Nephron (organoid): Measurements from ENCODE around the gene APELA.

Experiments
- H3K27ac Mint-ChIP-seq, 3 experiments: 2 replicates each; pipeline ENCODE4 v1.8.0; 2020; ENCODE audit warnings: mixed read lengths in 3 of 3, mild to moderate bottlenecking in 2 of 3, moderate library complexity in 1 of 3
- H3K27me3 Mint-ChIP-seq: 2 replicates; pipeline ENCODE4 v1.8.0; 2021; ENCODE audit warnings: low read depth, mild to moderate bottlenecking, moderate library complexity, mixed read lengths
- H3K36me3 Mint-ChIP-seq: 2 replicates; pipeline ENCODE4 v1.8.0; 2020; ENCODE audit warnings: low read depth, mixed read lengths
- H3K4me1 Mint-ChIP-seq: 2 replicates; pipeline ENCODE4 v1.8.0; 2020; ENCODE audit warnings: mixed read lengths
- H3K4me3 Mint-ChIP-seq, 3 experiments: 2 replicates each; pipeline ENCODE4 v1.8.0; 2020; ENCODE audit warnings: mild to moderate bottlenecking in 3 of 3, mixed read lengths in 3 of 3, moderate library complexity in 2 of 3
- H3K9me3 Mint-ChIP-seq: 2 replicates; pipeline ENCODE4 v1.8.0; 2020; ENCODE audit warnings: mixed read lengths
- TF ChIP-seq, protein P1 (sequence below), 3 experiments: fragments of 200-600 bp; sonication (generic); IDR thresholded peaks; one replicate each; pipeline ENCODE4 v1.5.0; 2021; ENCODE audit warnings: antibody characterized with exemption in 3 of 3; ENCODE audit not compliant: unreplicated experiment in 3 of 3

APELA gene

DNA sequence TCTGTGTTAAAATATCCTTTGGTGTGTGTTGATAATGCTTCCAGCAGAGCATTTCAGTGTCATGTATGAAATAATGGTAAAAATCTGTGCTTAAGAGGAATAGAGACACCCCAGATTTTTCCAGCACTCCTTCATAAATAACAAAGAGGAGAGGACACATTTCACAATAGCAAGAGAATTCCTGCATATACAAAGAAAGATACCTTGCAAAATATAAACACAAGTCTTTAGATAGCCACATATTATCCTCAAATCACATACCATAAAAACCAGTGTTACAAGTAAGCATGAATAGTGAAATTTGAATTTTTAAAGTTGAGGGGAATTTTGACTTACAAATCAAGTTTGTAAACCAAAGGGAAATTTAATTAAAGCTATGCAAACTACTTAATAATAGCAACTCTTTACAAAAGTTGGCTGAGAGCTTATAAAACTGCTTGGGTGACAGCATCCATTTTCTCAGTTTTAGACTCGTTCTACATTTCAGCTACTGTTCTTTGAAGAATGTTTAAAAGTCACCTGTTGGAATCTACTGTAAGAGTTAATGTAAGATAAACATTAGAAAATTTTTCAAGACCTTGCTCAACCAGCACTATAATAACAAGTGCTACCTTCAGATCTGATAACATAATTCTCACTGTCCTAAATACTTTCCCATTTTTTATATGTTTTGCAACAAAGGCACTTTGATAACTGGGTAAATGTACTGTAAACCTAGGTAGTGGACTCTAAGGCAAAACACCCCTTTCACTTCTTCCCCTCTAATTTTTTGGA is 3.7 kb downstream of the APELA start:
- Mint-ChIP-seq H3K27ac (no peak overlapping the region), H3K4me1 (peaks cover 10% of the 10 kb centered on the region), H3K9me3 (no peaks in the 10 kb centered on the region), H3K27me3 (peaks cover 56% of the 10 kb centered on the region), H3K4me3 (no peak overlapping the region), H3K36me3 (no peaks in the 10 kb centered on the region)
- TF ChIP-seq, protein P1, sequence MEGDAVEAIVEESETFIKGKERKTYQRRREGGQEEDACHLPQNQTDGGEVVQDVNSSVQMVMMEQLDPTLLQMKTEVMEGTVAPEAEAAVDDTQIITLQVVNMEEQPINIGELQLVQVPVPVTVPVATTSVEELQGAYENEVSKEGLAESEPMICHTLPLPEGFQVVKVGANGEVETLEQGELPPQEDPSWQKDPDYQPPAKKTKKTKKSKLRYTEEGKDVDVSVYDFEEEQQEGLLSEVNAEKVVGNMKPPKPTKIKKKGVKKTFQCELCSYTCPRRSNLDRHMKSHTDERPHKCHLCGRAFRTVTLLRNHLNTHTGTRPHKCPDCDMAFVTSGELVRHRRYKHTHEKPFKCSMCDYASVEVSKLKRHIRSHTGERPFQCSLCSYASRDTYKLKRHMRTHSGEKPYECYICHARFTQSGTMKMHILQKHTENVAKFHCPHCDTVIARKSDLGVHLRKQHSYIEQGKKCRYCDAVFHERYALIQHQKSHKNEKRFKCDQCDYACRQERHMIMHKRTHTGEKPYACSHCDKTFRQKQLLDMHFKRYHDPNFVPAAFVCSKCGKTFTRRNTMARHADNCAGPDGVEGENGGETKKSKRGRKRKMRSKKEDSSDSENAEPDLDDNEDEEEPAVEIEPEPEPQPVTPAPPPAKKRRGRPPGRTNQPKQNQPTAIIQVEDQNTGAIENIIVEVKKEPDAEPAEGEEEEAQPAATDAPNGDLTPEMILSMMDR (IDR thresholded peaks at IDR 0.05; ENCODE audit: unreplicated experiment in 3 of 3): no peak

DNA sequence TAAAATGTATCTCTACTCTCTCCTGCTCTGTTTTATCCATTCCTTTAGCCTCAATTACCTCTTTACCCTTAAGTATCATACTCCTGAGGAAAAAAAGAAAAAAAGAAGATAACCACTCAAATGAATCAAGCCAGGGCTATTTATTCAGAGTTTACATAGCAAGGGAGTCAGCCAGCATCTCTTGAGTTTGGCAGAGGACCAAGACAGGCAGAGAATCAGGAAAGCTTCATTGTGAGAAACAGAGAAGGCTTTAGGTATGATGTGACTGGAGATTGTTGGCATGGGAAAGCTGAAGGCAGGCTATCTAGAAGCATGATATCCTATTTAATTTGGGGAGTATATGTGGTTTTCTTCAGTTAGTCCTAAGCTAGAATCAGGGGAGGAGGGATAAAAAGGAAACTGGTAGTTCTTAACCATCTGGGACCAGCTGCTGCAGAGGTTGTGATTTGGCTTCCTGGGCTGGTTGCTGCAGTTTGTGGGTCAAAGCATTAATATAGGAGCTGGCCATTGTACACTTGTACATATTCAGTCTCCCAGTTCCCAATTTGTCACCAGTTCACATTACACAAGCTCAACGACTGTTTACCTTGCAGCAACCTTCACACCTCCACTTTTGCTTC is 11.2 kb downstream of the APELA start:
- Mint-ChIP-seq H3K4me3 (no peak overlapping the region), H3K9me3 (no peaks in the 10 kb centered on the region), H3K27me3 (peaks cover 27% of the 10 kb centered on the region), H3K27ac (no peak overlapping the region), H3K36me3 (no peaks in the 10 kb centered on the region), H3K4me1 (peaks cover 12% of the 10 kb centered on the region)
- TF ChIP-seq, protein P1 (IDR thresholded peaks at IDR 0.05; ENCODE audit: unreplicated experiment in 3 of 3): no peak

DNA sequence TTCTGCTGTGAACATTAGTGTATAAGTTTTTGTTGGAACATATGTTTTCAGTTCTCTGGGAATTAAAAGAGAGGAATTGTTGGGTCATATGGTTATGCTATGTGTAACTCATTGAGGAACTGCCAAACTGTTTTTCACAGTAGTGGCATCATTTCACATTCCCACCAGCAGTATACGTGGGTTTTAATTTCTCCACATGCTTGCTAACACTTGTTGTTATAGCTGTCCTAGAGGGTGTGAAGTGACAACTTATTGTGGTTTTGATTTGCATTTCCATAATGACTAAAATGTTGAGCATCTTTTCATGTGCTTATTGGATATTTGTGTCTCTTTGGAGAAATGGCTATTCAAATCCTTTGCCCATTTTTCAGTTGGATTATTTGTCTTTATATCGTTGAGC is 13.7 kb downstream of the APELA start:
- H3K4me1 Mint-ChIP-seq: peaks cover 12% of the 10 kb centered on the region
- no peaks in the 10 kb centered on the region for H3K9me3 Mint-ChIP-seq
- H3K27ac Mint-ChIP-seq: no peak overlapping the region
- TF ChIP-seq, protein P1 (IDR thresholded peaks at IDR 0.05; ENCODE audit: unreplicated experiment in 3 of 3): no peak
- H3K36me3 Mint-ChIP-seq: no peaks in the 10 kb centered on the region
- H3K27me3 Mint-ChIP-seq: peaks cover 20% of the 10 kb centered on the region
- no peak overlapping the region for H3K4me3 Mint-ChIP-seq

- Mint-ChIP-seq H3K27ac (no peak overlapping the region), H3K27me3 (peaks cover 14% of the 10 kb centered on the region), H3K36me3 (no peaks in the 10 kb centered on the region), H3K4me3 (no peak overlapping the region), H3K9me3 (no peaks in the 10 kb centered on the region), H3K4me1 (peaks cover 12% of the 10 kb centered on the region)
- TF ChIP-seq, protein P1 (IDR thresholded peaks at IDR 0.05; ENCODE audit: unreplicated experiment in 3 of 3): no peak
Measured at GRCh38 chr4:164892018-164892417, 15.0 kb downstream of the APELA start.

DNA sequence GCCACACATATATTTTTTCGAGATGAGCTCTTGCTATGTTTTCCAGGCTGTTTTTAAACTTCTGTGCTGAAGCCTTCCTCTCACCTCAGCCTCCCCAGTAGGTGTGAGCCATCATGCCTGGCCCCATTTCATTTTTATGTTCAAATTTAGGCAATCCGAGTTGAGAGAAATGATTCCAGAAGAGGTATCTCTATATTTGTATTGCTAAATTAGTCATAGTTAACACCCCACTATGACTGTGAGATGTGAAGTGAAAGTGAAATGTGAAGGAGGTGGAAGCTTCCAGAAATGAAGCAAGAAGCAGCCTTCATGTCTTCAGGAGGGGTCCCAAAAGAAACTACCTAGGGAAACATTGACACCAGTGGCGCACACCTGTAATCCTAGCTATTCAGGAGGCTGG is 17.7 kb downstream of the APELA start:
- H3K36me3 Mint-ChIP-seq: no peaks in the 10 kb centered on the region
- TF ChIP-seq, protein P1 (IDR thresholded peaks at IDR 0.05; ENCODE audit: unreplicated experiment in 3 of 3): no peak
- H3K27ac Mint-ChIP-seq: no peak overlapping the region
- H3K27me3 Mint-ChIP-seq: peaks cover 13% of the 10 kb centered on the region
- no peaks in the 10 kb centered on the region for H3K9me3 Mint-ChIP-seq
- no peak overlapping the region for H3K4me3 Mint-ChIP-seq
- no peaks in the 10 kb centered on the region for H3K4me1 Mint-ChIP-seq

DNA sequence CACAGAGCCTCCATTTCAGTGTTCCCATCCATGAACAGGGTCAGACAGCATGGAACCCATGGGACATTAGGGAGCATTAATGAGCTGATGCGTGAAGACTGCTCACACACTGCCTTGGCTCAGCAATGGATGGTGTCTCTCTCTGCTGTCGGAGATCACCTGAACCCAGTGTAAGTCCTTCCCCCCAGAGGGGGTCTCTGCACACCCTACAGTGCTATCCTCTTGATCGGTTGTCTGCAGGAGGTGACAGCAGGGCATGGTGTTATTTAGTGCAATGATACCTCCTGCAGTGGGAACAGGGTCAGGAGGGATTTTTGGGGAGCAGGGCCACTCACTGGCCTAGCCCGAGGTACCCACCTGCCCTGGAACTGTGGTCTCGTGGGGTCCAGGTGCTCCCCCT is 25.6 kb downstream of the APELA start:
- Mint-ChIP-seq H3K9me3 (no peaks in the 10 kb centered on the region), H3K36me3 (no peaks in the 10 kb centered on the region), H3K4me3 (no peak overlapping the region), H3K4me1 (no peaks in the 10 kb centered on the region), H3K27me3 (peaks cover 21% of the 10 kb centered on the region), H3K27ac (no peak overlapping the region)
- TF ChIP-seq, protein P1 (IDR thresholded peaks at IDR 0.05; ENCODE audit: unreplicated experiment in 3 of 3): no peak
